ENCODE measurements around the gene GNB4. TPM values are rescaled to one million over a fixed set of nuclear protein-coding genes. Genes with fewer than 3 reads are reported as not detected.

The GNB4 gene
- polyA plus RNA-seq, 1 of the 3 experiments (the other 2 are of a cell fraction) = 8.7 TPM

Small RNA genes within 50 kb of the gene (small RNA-seq; reads per million reads assigned to genes)
- 0 reads per million in 7 experiments for gene AC007620.1

Other genes starting within 250 kb of the GNB4 start
- gene KCNMB3, start 200.4 kb downstream of the GNB4 start, polyA plus RNA-seq (2012; rRNA removed) = 1.1 and 1.6 TPM in 2 replicates
- gene ZNF639, start 128.4 kb downstream of the GNB4 start, polyA plus RNA-seq (2012; rRNA removed) = 9.6 and 11.4 TPM in 2 replicates
- gene MFN1, start 103.8 kb downstream of the GNB4 start, polyA plus RNA-seq (2012; rRNA removed) = 15.7 and 27.2 TPM in 2 replicates
- 82.0 and 87.7 TPM in 2 replicates for gene ACTL6A, start 111.5 kb upstream of the GNB4 start, polyA plus RNA-seq (2012; rRNA removed)
- 37.8 and 44.3 TPM in 2 replicates for gene MRPL47, start 153.2 kb upstream of the GNB4 start, polyA plus RNA-seq (2012; rRNA removed)
- gene NDUFB5, start 153.3 kb upstream of the GNB4 start, polyA plus RNA-seq (2012; rRNA removed) = 31.3 and 35.3 TPM in 2 replicates
- gene USP13, start 201.6 kb upstream of the GNB4 start, polyA plus RNA-seq (2012; rRNA removed) = 7.7 and 8.2 TPM in 2 replicates